ENCODE data around the gene DRD2.

Gene DRD2

GRCh38 chr11:113393501-113393985 is 81.7 kb downstream of the DRD2 start:
- Histone ChIP-seq H3K9ac (ENCODE audit: insufficient read length, low read depth) (no peak overlapping the region), H3K4me3 (ENCODE audit: insufficient read length, low read depth) (no peak overlapping the region), H3K27me3 (ENCODE audit: insufficient read depth, insufficient read length) (no peaks in the 10 kb centered on the region), H3K4me1 (ENCODE audit: insufficient read depth, insufficient read length) (peaks cover 3% of the 10 kb centered on the region), H3K9me3 (ENCODE audit: insufficient read depth, low read length) (no peaks in the 10 kb centered on the region), H3K36me3 (ENCODE audit: insufficient read depth, insufficient read length, low read length) (no peaks in the 10 kb centered on the region)
- TF ChIP-seq YY1 (IDR thresholded peaks at IDR 0.05; ENCODE audit: insufficient read depth, insufficient read length) (no peak), ZNF274 (IDR thresholded peaks at IDR 0.05; ENCODE audit: low read depth, low read length) (no peak), SUZ12 (IDR thresholded peaks at IDR 0.05; ENCODE audit: extremely low read depth, insufficient read depth, insufficient read length) (no peak)
- DNase-seq (ENCODE audit: low read depth, low spot score): no peak

- no peak overlapping the region for H3K9ac ChIP-seq (ENCODE audit: insufficient read length, low read depth)
- peaks cover 3% of the 10 kb centered on the region for H3K4me1 ChIP-seq (ENCODE audit: insufficient read depth, insufficient read length)
- no peak overlapping the region for H3K4me3 ChIP-seq (ENCODE audit: insufficient read length, low read depth)
- TF ChIP-seq ZNF274 (IDR thresholded peaks at IDR 0.05; ENCODE audit: low read depth, low read length): no peak
- H3K27me3 ChIP-seq (ENCODE audit: insufficient read depth, insufficient read length): peaks cover 3% of the 10 kb centered on the region
- no peaks in the 10 kb centered on the region for H3K36me3 ChIP-seq (ENCODE audit: insufficient read depth, insufficient read length, low read length)
- no peaks in the 10 kb centered on the region for H3K9me3 ChIP-seq (ENCODE audit: insufficient read depth, low read length)
- DNase-seq (ENCODE audit: low read depth, low spot score): no peak
Measured at GRCh38 chr11:113392236-113392921, 82.8 kb downstream of the DRD2 start.

GRCh38 chr11:113389272-113389671 is 85.9 kb downstream of the DRD2 start:
- Histone ChIP-seq H3K4me1 (ENCODE audit: insufficient read depth, insufficient read length) (peaks cover 7% of the 10 kb centered on the region), H3K4me3 (ENCODE audit: insufficient read length, low read depth) (no peak overlapping the region), H3K9ac (ENCODE audit: insufficient read length, low read depth) (no peak overlapping the region), H3K27me3 (ENCODE audit: insufficient read depth, insufficient read length) (peaks cover 3% of the 10 kb centered on the region), H3K9me3 (ENCODE audit: insufficient read depth, low read length) (no peaks in the 10 kb centered on the region), H3K36me3 (ENCODE audit: insufficient read depth, insufficient read length, low read length) (no peaks in the 10 kb centered on the region)
- peak; percentile 35 for DNase-seq (ENCODE audit: low read depth, low spot score)
- TF ChIP-seq ZNF274 (IDR thresholded peaks at IDR 0.05; ENCODE audit: low read depth, low read length) (no peak), YY1 (IDR thresholded peaks at IDR 0.05; ENCODE audit: insufficient read depth, insufficient read length) (no peak), SUZ12 (IDR thresholded peaks at IDR 0.05; ENCODE audit: extremely low read depth, insufficient read depth, insufficient read length) (no peak)

- no peaks in the 10 kb centered on the region for H3K36me3 ChIP-seq (ENCODE audit: insufficient read depth, insufficient read length, low read length)
- DNase-seq (ENCODE audit: low read depth, low spot score): peak; percentile 30
- no peak for TF ChIP-seq YY1 (IDR thresholded peaks at IDR 0.05; ENCODE audit: insufficient read depth, insufficient read length)
- no peak for TF ChIP-seq SUZ12 (IDR thresholded peaks at IDR 0.05; ENCODE audit: extremely low read depth, insufficient read depth, insufficient read length)
- TF ChIP-seq ZNF274 (IDR thresholded peaks at IDR 0.05; ENCODE audit: low read depth, low read length): no peak
- peak within 1 kb of the TSS; percentile 81 for H3K9ac ChIP-seq (ENCODE audit: insufficient read length, low read depth)
- no peaks in the 10 kb centered on the region for H3K9me3 ChIP-seq (ENCODE audit: insufficient read depth, low read length)
- peak within 1 kb of the TSS; percentile 39 for H3K4me3 ChIP-seq (ENCODE audit: insufficient read length, low read depth)
- peaks cover 7% of the 10 kb centered on the region for H3K4me1 ChIP-seq (ENCODE audit: insufficient read depth, insufficient read length)
- peaks cover 3% of the 10 kb centered on the region for H3K27me3 ChIP-seq (ENCODE audit: insufficient read depth, insufficient read length)
Measured at GRCh38 chr11:113387605-113388211, 87.5 kb downstream of the DRD2 start, which contains the start of gene ANKK1. Gene ANKK1 (plus strand): TSS chr11:113387779. CDS start chr11:113387885, 106 bp downstream.

- no peaks in the 10 kb centered on the region for H3K9me3 ChIP-seq (ENCODE audit: insufficient read depth, low read length)
- peaks cover 3% of the 10 kb centered on the region for H3K27me3 ChIP-seq (ENCODE audit: insufficient read depth, insufficient read length)
- H3K9ac ChIP-seq (ENCODE audit: insufficient read length, low read depth): peak overlapping the region; percentile 5
- DNase-seq (ENCODE audit: low read depth, low spot score): no peak
- no peaks in the 10 kb centered on the region for H3K36me3 ChIP-seq (ENCODE audit: insufficient read depth, insufficient read length, low read length)
- TF ChIP-seq SUZ12 (IDR thresholded peaks at IDR 0.05; ENCODE audit: extremely low read depth, insufficient read depth, insufficient read length): no peak
- no peak for TF ChIP-seq YY1 (IDR thresholded peaks at IDR 0.05; ENCODE audit: insufficient read depth, insufficient read length)
- no peak for TF ChIP-seq ZNF274 (IDR thresholded peaks at IDR 0.05; ENCODE audit: low read depth, low read length)
- H3K4me1 ChIP-seq (ENCODE audit: insufficient read depth, insufficient read length): peaks cover 7% of the 10 kb centered on the region
- H3K4me3 ChIP-seq (ENCODE audit: insufficient read length, low read depth): no peak overlapping the region
Measured at GRCh38 chr11:113386866-113387265, 88.3 kb downstream of the DRD2 start.

- no peak for DNase-seq (ENCODE audit: low read depth, low spot score)
- no peaks in the 10 kb centered on the region for H3K36me3 ChIP-seq (ENCODE audit: insufficient read depth, insufficient read length, low read length)
Measured at GRCh38 chr11:113385749-113386148, 89.4 kb downstream of the DRD2 start.

GRCh38 chr11:113384551-113384950 is 90.6 kb downstream of the DRD2 start:
- H3K4me1 ChIP-seq (ENCODE audit: insufficient read depth, insufficient read length): peaks cover 7% of the 10 kb centered on the region
- no peak for TF ChIP-seq SUZ12 (IDR thresholded peaks at IDR 0.05; ENCODE audit: extremely low read depth, insufficient read depth, insufficient read length)
- TF ChIP-seq ZNF274 (IDR thresholded peaks at IDR 0.05; ENCODE audit: low read depth, low read length): no peak
- no peak for TF ChIP-seq YY1 (IDR thresholded peaks at IDR 0.05; ENCODE audit: insufficient read depth, insufficient read length)
- DNase-seq (ENCODE audit: low read depth, low spot score): no peak
- H3K36me3 ChIP-seq (ENCODE audit: insufficient read depth, insufficient read length, low read length): no peaks in the 10 kb centered on the region
- H3K27me3 ChIP-seq (ENCODE audit: insufficient read depth, insufficient read length): peaks cover 3% of the 10 kb centered on the region
- H3K4me3 ChIP-seq (ENCODE audit: insufficient read length, low read depth): no peak overlapping the region
- H3K9ac ChIP-seq (ENCODE audit: insufficient read length, low read depth): no peak overlapping the region
- H3K9me3 ChIP-seq (ENCODE audit: insufficient read depth, low read length): no peaks in the 10 kb centered on the region

More at GRCh38 chr11:113385749-113386148, 89.4 kb downstream of the DRD2 start:
- H3K9me3 ChIP-seq (ENCODE audit: insufficient read depth, low read length): no peaks in the 10 kb centered on the region
- H3K27me3 ChIP-seq (ENCODE audit: insufficient read depth, insufficient read length): peaks cover 3% of the 10 kb centered on the region
- no peak for TF ChIP-seq SUZ12 (IDR thresholded peaks at IDR 0.05; ENCODE audit: extremely low read depth, insufficient read depth, insufficient read length)
- TF ChIP-seq ZNF274 (IDR thresholded peaks at IDR 0.05; ENCODE audit: low read depth, low read length): no peak
- peaks cover 7% of the 10 kb centered on the region for H3K4me1 ChIP-seq (ENCODE audit: insufficient read depth, insufficient read length)
- H3K9ac ChIP-seq (ENCODE audit: insufficient read length, low read depth): no peak overlapping the region
- no peak overlapping the region for H3K4me3 ChIP-seq (ENCODE audit: insufficient read length, low read depth)
